GM19193 (cell line): ENCODE results near the gene CAMK2A.

Experiments
- POLR2A ChIP-seq: IDR thresholded peaks from 4 replicates; pipeline ENCODE4 v1.6.1; 2011; ENCODE audit not compliant: insufficient read depth, insufficient read length; ENCODE audit errors: extremely low read depth

Gene CAMK2A

GRCh38 chr5:150289551-150290390 lies at the start of gene CAMK2A:
Gene CAMK2A (minus strand): TSS chr5:150289773. CDS start chr5:150289625, 148 bp downstream.
- no peak for TF ChIP-seq POLR2A

- no peak for TF ChIP-seq POLR2A
Observed at GRCh38 chr5:150339165-150339564, 49.6 kb upstream of the CAMK2A start.

DNA sequence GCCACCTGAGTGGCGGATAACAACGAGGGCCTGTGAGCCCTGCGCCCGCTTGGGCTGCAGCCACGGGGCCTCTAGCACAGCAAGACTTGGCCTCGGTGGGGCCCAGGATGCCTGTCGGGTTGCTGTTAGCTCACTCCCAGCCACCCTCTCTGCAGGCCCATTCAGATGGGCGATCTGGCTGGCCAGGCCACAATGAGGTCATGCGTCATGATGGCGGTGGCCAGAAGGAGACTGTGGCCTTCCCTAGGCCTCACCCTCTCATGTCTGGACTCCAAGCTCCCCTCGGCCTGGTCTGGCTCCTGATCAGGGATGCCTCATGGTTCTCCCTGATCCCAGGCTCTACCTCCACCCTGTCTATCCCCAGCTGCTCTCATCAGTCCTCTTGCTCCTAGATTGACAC lies 49.0 kb upstream of the CAMK2A start:
- TF ChIP-seq POLR2A = no peak

GRCh38 chr5:150335778-150336177 lies 46.2 kb upstream of the CAMK2A start:
- TF ChIP-seq POLR2A = no peak

DNA sequence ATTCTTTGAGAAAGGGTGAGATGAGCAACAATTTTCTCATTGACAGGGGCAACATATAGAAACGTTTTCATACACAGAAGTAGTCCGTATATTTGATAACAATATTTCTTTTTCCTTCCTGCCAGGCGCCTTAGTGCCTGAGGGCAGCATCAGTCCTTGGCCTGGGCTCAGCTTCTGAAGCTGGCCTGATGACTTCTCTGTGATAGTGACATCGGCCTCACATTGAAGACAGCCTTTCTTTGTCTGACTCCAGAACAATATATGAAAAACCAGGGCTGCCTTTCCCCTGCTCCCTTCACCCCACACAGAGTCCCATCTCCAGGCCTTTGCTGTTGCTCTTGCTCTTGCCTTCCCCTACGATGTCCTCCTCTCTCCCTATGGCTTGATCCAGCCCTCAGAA lies 43.8 kb upstream of the CAMK2A start:
- no peak for TF ChIP-seq POLR2A

DNA sequence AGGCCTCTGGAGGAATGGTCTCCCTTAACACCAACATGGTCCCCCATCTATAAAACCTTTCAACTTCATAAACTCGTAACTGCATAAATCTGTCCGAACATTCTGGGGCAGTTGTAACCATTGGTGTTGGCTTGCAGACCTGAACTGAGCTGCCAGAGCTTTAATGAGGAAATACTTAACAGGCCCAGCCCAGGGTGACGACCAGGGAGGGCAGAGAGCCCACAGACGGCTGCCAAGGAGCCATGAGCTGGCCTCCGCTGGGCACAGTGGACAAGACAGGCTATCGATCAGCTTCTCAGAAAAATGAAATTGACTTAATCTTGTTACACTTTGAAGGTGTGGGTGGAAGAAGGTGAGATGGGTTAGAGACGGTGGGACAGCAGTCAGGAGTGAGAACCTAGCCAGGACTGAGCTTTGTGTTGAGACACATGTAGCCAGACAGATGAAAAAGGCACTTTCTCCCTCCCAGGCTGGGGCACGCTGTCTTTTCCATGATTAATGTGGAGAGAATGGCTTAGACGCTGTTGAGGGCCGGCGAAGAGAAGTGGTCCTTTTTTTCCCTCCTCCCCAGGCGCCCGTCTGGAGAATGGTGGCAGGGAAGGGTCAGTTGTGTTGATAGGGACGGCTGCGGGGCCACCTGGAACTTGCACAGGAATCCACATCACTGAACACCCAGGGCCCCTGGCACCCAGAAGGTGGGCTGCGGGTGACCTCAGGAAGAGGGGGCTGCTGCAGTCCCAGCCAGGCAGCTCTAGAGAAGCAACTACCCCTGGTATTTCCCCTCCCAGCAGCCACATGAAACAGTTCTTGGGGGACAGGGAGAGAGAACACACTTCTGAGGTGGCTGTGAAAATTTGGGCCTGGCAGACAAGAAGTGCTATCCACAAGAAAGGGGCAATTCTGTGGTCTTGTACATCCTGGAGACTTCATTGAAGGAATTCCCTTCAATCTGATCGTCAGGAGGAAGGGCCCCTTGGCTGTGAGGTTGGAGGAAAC lies 40.6 kb upstream of the CAMK2A start:
- TF ChIP-seq POLR2A = no peak

DNA sequence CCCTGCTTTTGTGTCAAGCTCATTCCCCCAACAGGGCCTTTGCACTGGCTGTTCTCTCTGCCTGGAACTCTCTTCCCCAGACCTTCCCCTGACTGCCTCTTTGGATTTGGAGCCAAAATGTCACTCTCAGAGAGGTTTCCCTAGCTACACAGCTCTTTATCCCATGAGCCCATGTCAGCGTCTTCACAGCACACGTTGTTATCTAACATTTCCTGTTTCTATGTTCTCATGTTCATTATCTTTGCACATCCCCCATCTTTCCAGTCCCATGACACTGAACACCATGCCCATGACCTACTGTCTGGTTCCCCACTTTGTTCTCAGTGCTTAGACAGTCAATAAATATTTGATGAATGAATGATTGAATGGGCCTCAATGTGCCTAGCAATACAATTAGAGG lies 39.5 kb upstream of the CAMK2A start:
- no peak for TF ChIP-seq POLR2A

- no peak for TF ChIP-seq POLR2A
Observed at GRCh38 chr5:150328515-150328914, 38.9 kb upstream of the CAMK2A start.

DNA sequence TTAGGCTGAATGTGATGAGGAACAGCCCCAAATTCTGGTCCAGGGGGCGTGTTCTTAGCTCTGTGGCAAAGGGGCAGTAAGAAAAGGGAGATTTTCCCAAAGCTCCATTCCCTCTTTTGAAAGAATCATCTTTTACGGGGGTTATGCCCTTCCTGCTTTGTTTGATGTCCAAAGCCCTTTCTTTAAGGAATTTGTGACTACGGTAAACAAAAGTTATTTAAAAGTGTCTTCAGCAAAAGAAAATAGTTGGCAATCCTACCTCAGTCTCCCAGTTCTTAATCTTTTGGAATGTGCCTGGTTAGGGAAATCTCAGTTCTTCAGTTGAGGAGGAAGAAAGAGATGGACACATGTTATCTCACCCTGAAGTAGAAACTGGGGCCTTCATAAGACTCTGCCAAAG lies 37.6 kb upstream of the CAMK2A start:
- no peak for TF ChIP-seq POLR2A

GRCh38 chr5:150326707-150327106 lies 37.1 kb upstream of the CAMK2A start:
- no peak for TF ChIP-seq POLR2A

DNA sequence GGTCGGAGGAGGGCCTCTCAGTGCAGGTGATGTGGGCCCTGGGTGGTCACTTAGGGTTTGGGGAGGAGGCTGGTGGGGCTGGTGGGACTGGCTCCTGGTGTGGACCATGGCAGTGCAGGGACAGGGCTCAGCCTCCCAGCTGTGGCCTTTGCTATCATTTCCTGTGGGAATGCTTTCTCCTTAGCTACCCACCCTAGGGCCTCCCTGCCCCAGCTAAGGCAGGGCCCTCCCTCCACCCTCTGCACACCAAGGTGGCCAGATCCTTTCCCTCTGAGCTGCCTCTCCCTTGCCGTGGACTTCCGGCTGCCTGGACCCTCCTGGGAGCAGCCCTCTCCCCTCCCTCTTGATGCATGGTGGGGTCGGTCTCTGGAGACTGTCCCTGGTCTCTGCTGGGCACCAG lies 35.9 kb upstream of the CAMK2A start:
- no peak for TF ChIP-seq POLR2A

DNA sequence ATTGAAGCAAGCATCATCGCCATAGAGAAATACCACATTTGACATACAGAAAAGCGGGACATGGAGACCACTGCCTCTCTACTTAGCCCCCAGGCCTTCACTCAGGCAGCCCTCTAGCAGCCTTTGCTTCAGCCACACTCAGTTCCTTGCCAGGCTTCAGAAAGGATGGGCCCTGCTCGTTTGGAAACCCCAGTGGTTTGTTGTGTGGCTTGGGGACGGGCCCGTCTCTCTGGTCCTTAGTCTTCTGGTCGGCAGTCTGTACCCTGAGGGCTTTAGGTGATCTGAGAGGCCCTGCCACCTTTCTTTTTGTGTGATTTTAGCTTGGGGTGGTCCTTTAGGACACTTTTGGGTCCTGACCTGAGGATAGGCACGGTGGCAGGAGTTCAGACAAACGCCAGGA lies 34.2 kb upstream of the CAMK2A start:
- TF ChIP-seq POLR2A = no peak

DNA sequence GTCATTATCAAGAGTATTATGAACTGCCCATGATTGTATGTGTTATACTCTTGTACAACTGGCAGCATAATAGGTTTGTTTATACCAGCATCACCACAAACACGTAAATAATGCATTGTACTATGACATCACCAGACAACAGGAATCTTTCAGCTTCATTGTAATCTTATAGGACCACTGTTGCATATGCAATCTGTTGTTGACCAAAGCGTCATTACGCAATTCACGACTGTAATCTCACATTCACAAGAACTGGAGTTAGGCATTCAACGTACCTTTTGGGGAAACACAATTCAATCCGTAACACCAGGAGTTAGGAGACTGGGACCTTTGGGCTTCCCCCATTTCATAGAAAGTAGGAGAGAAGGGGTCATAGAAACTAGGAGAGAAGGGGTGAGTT lies 33.5 kb upstream of the CAMK2A start:
- TF ChIP-seq POLR2A = no peak

GRCh38 chr5:150322202-150322601 lies 32.6 kb upstream of the CAMK2A start:
- TF ChIP-seq POLR2A = no peak

DNA sequence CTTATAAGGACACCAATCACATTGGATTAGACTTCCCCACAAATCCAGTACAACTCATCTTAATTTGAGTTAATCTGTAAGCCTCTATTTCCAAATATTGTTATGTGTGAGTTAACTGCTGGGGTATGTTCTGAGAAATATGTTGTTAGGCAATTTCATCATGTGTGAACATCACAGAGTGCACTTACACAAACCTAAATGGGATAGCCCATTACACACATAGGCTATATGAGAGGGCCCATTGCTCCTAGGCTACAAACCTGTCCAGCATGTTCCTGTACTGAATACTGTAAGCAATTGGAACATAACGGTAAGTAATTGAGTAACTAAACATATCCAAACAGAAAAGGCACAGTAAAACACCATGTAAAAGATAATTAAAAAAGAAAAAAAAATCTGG lies 32.2 kb upstream of the CAMK2A start:
- TF ChIP-seq POLR2A = no peak
